GM19328 (cell line): ENCODE results near the gene MLYCD.
"Not testable (repeated sequence)": the region's sequence is repeated elsewhere in the genome, so short reads cannot be mapped to it uniquely, and the experiment has no call there.

ENCODE experiments used
- ATAC-seq: cut with Tn5 transposase; IDR thresholded peaks from one replicate; pipeline ENCODE4 v1.9.1; 2021; ENCODE audit warnings: mild to moderate bottlenecking, moderate library complexity; ENCODE audit not compliant: unreplicated experiment

MLYCD gene

DNA sequence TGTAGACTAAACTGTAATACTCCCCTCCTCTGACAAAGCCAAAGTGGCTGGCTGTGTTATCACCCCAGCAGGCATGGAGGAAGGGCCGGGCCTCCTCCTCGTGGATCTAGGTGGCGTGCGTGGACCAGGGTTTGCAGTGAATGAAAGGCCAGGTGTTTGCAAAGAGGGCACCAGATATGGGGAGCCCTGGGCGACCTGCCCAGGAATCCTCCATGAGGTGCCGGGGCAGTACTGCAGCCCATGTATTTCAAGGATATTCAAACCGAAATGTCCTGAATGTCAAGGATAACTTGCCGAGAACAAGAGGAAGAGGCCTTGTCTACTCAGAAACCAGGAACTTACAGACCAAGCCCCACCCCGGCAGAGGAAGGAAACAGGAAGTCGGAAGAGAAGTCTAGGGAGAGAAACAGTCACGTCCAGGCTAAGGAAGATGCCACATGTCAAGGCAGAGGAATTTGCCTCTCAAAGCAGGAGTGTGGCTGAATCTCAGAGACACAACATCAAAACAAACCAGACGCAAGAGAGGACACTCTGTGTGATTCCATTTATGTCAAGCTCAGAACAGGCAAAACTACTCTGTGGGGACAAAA, 40.4 kb downstream of the MLYCD start:
- no peak for ATAC-seq

DNA sequence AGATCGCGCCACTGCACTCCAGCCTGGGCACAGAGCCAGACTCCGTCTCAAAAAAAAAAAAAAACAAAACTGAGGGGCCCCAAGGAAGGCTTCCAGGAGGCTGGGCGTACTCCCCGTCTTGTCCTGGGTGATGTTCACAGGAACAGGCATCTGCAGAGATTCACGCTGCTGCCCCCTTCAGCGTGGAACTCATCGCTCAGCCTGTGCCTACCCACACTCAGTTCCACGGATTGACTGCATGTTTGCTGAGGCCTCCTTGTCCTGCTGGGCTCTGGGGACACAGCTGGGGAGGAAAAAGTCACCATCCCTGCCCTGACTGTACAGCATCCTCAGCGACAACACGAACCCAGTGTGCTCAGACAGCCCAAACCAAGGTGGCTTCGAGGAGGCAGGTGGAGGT, 41.2 kb downstream of the MLYCD start:
- no peak for ATAC-seq

DNA sequence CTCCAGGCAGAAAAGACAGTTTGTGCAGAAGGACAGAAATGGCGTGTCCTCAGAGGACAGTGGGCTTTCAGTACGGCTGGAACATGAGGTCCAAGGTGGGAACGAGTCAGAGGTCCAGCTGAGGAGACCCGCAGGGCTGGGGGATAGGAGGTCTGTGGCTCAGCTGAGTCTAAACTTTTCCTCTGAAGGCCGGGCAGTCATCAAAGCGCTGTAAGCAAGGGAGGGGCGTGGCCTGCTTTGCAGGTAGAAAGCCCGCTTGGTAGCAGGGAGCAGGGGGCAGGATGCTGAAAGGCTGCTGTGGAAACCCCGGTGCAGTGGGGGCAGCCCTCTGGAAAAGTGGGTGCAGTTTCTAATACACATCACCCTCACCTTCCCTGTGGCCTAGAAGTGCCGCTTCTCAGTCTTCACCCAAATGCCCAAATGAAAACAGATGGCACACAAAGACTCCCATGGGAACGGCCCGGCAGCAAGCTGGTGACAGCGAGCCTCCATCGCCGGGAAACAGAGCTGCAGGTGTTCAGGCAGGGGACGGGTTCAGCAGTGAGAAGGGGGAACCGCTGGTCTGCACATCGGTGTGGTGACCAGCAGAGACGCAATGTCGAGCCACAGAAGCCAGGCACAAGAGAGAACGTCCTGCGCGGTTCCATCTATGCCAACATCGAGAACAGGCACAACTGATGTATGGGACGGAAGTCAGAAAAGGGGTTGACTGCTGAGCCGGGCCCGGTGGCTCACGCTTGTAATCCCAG, 41.9 kb downstream of the MLYCD start:
- ATAC-seq: no peak

DNA sequence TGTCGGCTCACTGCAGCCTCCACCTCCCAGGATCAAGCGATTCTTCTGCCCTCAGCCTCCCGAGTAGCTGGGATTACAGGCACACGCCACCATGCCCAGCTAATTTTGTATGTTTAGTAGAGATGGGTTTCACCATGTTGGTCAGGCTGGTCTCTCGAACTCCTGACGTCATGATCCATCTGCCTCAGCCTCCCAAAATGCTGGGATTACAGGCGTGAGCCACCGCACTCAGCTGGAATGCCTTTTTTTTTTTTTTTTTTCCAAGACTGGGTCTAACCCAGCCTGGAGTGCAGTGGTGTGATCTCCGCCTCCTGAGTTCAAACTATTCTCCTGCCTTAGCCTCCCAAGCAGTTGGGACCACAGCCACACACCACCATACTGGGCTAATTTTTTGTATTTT, 42.6 kb downstream of the MLYCD start:
- not testable (repeated sequence) for ATAC-seq

DNA sequence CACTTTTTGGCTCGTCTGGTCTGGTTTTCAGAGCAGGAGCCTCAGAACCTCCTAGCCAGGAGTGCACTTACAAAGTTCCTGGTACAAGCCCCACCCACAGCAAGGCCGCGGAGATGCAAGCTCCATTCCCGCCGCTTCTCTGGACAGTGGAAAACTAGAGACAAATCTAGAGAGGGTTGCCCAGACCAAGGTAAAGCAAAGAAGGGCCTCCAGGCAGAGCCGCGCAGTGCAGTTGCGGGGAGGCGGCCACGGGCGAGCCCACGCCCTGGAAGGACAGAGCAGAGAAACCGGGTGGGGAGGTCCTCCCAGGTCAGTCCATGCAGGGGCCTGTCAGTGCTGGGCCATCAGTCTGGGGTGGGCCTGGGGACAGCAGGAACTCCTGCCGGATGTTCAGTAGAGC, 43.2 kb downstream of the MLYCD start:
- ATAC-seq: no peak

DNA sequence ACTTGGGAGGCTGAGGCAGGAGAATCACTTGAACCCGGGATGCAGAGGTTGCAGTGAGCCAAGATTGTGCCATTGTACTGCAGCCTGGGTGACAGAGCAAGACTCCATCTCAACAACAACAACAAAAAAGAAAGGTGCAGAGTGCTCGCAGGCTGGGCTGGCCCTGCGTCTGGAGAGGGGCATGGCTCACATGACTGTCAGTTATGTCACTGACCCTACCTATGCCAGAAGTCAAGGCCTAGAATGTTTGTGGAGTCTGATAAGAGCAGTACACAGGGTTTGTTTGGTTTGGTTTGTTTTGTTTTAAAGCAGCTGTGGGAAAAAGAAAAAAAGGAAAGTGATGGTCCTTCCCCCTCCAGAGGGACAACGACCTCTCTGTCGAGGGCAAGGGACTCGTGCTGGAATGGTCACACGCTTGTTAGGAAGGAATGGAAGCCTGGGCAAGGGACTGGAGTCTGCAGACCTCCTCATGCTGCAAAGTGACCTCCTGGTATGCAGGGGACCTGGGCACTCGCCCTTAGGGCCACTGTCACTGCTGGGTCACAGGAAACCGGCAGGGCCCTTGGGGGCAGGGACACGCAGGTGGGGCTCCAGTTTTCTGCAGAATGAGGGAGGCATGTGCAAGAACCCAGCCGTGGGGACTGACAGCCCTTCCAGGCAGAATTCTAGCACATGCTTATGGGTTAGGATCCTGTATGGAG, 44.0 kb downstream of the MLYCD start:
- ATAC-seq: no peak

DNA sequence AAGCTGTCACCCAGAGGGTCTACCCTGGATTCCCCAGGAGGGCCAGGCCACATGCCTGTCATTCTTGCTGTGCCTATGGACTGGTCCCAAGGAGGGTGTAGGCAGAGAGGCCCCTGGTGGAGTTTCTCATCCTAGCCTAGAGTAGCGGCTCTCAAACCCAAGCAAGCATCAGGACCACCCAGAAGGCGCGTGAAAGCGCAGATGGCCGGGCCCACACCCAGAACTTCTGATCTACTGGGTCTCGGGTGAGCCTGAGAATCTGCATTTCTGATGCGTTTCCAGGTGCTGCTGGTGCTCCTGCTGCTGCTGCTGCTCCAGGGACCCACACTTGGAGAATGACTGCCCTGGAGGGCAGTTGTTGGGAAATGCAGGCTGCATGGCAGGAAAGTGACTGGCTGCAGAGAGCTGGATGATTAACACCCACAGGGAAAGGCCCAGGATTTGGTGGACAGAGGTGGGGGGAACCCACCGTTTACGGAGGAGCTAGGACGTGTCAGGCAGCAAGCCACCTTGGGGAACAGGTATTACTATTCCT, 44.7 kb downstream of the MLYCD start:
- no peak for ATAC-seq

DNA sequence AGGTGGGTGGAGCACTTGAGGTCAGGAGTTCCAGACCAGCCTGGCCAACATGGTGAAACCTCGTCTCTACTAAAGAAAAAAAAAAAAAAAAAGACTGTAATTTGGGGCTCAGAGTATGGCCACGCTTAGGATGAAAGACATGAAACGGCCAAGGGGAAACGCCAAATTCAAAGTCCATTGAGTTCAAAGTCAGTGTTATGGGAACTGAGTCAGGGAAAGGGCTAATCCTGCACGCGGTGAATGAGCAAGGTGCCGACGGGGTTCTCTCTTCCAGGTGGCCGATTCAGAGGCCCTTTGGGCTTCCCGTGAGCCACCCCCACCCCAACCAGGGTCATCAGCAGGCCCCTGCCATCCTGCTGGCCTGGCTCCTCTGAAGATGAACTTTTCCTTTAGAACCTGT, 46.7 kb downstream of the MLYCD start:
- ATAC-seq: no peak

DNA sequence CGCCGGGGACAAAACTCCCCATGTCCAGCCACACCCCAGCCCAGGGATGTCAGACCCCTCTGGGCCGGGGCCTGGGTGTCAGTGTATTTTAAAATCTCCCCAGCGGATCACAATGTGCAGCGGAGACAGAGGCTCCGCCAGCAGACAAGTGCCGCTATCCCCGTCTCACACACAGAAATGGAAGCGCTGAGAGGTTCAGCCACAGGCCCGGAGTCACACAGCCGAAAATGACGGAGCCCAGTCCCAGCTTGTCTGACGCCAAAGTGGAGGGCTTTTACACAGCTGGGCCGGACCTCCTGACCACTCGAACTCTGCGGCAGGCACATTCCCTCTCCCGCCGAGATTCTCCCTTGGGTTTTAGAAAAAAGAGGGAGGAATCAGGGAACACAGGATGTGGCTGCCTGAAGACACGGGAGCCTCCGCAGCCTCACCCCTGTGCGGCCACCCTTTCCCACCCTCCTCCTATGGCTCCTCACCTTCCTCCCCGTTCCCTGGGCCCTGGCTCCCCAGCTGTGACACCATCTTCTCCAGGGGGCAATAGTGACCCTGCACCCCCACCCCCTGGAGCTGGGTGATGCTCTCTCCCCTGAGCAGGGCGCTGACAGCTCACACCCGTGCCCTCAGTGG, 47.4 kb downstream of the MLYCD start:
- ATAC-seq: no peak

DNA sequence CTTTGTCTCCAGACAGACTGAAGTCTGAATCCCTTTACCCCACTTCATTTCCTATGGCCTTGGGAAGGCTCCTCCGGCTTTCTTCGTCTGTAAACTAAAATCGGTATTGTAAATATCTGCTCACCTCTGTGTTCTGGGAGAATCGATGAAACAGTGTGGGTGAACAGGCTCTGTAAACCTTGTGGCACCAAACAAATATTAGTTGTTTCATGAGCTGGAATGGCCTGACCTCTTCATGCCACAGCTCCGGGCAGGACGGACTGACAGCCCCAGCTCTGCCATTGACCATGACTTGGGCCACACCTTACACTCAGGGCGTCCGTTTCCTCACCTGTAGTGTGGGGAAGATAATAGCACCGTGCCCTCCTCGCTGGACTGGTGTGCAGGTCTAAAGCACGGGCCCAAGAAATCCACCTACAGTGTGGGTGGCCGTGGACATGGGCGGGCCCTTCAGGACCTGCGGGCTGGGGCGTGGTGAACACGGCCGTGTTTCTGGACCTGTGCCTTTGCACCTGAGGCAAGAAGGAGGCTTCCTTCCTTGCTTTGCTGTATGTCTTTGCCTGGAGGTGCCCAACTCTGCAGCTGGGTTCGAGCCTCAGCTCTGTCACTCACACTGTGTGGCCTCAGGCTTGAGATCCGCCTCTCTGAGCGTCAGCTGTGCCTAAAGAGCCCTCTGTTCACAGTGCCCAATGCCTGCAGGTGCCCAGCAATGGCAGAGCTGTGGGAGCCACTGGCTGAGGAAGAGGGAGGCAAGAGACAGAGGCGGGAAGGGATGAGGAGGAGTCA, 48.1 kb downstream of the MLYCD start:
- no peak for ATAC-seq

DNA sequence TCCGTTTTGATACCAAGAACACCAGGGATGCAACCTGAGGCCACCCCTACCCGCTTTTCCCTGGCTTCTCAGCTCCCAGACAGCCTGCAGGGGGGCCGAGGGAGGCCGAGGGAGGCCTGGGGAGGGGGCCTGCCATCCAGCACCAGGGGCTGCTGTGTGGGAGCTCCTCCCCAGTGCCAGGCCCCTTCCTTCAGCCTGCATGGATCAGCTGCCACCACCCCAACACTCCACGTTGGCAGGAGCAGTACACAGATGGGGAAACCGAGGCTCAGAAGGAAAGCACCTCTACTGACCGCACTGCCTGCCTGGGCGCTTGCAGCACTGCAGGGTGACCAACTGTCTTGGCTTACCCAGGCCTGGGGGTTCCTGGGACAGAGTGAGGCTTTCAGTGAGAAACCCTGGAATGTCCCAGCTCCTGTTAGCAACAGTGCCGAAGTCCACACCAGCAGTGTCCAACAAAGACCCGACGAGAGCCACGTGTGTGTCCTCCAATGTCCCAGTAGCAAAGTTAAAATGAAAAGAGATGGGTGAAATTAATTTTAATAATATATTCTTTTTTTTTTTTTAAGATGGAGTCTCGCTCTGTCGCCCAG, 48.8 kb downstream of the MLYCD start:
- ATAC-seq: no peak

DNA sequence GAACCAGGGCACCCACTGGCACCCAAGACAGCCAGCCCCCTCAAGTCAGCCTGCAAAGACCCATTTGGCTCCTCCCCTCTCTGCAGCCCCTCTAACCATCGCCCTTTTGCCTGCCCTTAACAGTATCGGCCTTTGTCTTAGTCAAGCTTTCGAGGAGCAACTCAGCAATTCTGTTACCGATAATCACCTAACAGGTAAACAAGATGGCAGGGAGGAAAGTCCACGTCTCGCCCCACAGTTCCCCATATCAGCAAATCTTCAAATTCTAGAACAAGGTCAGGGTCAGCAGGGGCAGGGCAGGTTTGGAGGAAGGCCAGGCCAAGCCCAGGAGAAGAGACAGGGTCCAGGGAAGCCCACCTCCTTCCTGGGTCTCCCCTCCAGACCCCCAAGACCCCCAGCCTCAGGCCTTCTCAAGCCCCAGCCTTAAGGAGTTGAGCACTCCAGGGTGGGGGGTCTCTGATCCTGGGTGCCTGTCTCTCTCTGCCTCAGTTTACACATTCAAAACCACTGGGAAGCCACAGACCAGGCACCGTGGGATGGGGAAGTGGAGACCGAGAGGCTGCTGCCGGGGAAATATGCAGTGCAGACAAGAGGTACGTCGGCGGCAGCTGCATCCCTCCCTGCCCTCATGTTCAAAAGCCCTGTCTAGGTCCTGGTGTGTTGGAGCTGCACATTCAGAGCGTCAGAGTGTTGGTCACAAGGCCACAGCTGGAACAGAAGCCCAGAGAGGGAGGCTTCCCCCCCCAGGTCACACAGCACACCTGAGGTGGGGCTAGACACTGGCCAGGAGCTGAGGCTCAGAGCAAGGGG, 50.2 kb downstream of the MLYCD start:
- no peak for ATAC-seq

DNA sequence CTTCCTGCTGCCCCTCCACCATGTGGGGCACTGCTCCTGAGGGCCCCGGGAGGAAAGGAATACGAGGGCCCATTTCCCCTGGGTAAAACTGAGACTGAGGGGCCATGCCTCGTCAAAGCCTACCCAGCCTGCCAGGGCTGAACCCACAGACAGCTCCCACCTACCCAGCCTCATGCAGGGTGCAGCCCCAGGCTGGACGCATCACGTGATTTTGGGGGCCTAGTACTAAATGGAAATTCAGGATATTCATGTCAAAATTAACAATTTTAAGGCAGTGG, 50.7 kb downstream of the MLYCD start:
- no peak for ATAC-seq

DNA sequence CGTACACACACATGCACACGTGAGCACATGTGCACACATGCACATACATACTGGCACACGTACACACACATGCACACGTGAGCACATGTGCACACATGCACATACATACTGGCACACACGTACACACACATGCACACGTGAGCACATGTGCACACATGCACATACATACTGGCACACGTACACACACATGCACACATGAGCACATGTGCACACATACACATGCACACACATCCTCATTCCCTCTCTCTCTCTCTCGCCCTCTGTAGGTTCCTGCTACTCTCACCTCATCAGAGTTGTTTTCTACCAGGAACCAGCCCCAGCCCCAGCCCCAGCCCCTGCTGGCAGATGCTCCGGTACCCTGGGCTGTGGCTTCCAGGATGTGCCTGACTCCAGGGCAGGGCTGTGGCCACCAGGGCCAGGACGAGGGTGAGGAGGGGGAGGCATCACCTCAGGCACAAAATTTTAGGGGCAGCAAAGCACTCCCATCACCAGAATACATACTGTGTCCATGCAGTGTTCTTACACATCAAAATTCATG, 52.0 kb downstream of the MLYCD start:
- ATAC-seq: not testable (repeated sequence)

DNA sequence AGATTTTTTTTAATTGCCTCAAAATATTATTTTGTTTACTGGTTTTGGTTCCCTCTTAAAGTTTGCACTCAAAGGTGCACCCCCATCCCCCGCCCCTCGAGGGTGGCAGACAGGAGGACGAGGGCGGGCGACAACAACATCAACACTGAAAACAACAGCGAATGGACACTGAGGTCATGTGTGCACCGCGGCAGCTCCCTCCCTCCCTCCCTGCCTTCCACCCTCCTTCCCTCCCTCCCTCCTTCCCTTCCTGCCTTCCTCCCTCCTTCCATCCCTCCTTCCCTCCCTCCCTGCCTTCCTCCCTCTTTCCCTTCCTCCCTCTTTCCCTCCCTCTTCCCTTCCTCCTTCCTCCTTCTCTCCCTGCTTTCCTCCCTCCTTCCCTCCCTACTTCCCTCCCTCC, 52.6 kb downstream of the MLYCD start:
- ATAC-seq: no peak

DNA sequence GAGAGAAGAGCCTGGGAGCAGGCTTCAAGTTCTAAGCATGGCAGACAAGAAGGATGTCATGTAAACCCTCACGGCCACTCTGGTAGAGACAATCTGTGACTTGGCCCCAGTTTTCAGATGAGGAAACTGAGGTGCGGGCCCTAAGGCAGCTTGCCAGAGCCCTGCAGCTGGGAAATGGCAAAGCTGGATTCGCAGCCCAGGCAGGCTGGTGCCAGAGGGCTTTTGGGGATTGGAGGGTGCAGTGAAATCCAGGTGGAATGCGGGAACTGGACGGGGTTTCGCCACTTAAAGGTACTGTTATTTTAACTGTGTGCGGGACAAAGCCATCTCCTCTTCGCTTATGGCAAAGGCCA, 53.6 kb downstream of the MLYCD start:
- ATAC-seq: no peak

DNA sequence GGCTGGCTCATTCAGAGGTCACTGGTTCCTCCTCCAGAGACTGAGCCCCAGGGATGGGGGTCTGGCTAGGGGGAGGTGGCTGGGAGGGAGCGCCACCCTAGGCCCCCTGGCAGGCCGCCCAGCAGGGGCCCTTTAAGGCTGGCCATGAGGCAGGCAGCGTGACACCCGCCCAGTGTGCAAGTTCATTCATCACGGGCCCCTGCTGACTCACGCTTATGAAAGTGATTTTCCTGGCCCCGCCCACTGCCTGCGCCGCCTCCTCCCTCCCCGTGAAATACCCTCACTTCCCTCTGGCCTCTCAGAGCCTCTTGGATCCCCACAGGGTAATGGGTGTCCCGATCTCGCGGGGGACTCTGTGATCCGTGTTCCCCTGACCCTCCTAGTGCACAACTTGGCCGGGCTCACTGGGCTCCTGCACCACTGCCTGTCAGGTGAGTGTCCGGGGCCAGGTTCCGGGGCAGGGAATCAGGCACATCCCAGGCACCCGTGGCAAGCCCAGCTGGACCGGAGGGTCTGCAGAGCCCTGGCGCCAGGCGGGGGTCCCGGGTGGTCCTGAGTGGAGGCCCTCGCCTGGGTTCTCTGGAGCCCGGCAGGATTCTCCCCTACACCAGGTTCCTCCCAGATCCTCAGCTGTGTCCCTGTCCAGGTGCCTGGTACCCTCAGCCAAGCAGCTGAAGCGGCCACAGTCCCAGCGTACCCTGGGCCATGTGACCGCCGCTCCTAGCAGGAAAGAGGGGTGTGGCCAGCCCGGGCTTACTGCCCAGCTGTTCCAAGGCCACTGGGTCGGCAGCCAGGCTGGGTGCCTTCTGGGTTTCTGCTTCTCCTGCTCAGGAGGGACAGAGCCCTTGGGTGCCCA, 54.3 kb downstream of the MLYCD start, which contains the start of gene OSGIN1:
Gene OSGIN1 (plus strand): TSS at position 301 of the 856 bp plus-strand sequence. CDS start 4,432 bp downstream, outside the sequence.
- no peak for ATAC-seq

DNA sequence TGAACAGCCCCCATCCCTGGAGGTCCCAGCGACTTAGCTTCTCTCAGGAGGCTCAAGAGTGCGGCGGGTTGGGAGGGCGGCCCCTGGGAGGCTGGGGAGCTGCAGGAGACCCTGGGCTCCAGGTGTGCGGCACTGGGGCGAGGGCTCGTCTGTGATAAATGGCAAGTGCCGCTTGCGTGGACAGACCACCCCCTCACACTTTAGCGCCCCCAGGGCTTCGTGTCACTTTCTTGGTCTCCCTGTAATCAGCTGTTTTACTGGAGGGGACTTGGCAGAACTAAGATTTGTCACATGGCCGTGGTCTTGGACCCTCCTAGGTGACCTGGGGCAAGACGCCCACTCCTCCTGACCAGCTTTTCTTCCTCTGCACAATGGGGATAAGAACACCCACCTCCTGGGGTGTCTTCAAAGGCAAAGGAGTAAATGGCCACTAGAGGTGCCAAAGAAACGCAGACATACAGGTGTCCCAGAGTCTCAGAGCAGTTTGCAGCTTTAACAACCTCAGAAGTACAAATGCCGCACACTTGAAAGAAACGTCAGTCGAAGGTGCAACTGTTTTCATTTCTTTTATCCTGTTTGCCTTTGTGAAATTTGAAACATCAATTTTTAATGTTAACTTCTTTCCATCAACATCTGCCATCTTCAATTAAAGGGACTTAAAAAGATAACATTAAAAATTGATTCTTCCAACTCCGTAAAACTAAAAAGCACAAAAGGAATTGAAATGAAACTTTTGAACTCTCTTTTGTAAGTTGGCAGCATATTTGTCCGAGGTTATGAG, 55.1 kb downstream of the MLYCD start:
- no peak for ATAC-seq
